NCI-H2029 treated with DMSO at 0.1 percent for 48 hours (cell line): ENCODE measurements around the gene ZNF106.

Source experiments
- DNase-seq: peaks from one replicate; lab custom pipeline; 2025; lab: John Stamatoyannopoulos, UW

Gene ZNF106

DNA sequence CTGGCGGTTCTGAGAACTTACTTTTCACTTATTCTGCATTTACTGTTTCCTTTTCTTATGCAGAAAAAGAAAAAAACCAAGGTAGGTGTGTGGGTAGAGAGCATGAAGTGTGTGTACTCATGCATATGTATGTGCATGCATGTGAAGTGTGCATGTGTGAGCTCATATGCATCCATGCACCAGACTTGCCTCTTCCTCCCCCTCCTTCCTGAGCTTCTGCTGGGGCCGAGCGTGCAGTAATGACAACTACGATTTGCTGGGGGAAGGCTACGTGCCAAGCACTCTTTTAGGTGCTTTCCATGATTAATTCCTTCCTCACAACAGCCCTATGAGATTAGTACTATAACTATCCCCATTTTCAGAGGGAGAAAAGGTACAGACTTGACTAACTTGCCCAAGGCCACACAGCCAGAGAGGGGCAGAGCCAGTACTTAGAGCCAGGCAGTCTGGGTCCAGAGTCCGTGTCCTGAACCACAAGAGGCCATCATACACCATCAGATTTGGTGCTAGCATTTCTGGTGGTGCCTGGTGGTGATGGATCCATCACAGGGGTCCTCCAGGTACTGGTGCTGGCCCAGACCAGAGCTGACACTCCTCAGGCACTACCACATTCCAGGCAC lies 85.0 kb downstream of the ZNF106 start:
- DNase-seq, result no peak

DNA sequence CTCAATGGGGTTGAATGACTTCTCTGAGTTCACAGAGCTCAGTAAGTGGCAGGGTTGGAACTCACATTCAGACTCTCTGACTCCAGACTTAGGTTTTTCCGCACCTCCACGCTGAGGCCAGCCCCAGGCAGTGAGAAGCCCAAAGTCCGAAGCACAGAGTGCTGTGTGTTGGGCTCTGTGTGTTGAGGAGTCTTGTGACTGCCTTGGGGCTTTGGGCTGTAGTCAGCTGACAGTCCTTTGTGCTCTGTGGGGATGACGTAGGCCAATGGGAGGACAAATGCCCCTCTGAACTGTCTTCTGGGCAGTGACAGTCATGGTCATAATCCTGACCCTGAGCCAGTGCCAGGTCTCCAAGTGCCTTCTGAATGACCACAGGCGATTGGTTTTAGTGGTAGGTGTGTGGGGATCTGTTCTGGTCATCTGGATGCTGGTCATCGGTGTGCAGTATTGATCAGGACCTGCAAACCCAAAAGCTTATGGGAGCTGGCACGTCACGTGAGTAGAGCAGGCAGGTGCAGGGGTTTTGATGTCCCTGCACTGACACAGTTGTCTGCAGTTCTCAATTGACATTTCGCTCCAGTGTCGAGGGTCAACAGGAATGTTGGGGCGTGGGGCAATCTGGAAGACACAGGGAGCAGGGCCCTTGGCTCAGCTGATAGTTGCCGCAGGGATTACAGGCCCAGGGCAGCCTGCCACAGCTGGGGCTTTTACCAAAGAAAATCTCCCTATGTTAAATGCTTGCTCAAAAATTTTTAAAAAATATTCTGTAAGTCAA lies 86.3 kb downstream of the ZNF106 start:
- no peak for DNase-seq

DNA sequence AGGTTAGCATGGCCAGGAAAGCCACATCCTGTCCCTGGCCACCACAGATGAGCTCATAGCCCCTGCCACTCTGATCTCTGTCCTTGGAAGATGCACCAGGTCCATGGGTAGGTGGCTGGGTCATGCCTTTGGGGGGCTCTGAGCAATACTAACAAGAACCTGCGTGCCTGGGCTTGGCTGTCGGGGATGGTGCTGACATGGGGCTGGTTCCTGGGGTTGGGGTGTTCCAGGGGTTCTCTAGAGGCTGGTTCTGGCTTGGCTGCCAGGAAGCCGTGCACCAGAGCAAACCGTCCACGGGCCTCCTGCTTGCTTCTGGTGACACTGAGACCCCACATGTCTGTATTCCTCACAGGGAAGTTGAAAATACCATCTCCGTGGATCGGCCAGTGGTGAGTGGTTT lies 87.6 kb downstream of the ZNF106 start:
- DNase-seq, result no peak

DNA sequence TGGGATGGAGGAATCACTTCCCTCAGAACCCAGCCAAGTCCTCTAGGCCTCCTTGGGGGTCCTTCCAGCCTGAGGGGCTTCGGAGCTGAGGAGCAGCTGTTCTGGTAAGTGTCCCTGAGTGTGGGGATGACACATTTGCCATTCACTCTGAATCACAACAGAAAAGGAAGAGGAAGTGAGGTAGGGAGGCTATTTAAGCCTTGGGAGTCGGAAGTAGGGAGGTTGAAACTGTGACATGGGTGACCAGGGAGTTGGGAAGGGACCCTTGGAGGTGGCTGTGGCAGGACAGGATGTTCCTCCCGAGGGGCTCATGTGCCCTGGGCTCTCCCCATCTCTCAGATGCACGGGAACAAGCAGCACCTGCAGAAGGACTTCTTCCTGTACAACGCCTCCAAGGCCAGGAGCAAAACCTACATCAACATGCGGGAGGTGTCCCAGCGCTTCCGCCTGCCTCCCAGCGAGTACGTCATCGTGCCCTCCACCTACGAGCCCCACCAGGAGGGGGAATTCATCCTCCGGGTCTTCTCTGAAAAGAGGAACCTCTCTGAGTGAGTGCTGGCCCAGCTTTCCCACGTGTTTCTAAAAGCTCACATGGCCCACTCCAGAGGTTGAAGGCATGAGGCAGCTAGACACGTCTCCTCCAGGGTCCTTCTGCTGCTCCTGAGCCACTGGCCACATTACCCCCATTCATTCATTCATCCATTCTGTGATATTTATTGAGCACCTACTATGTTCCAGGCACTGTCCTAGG lies 88.3 kb downstream of the ZNF106 start:
- no peak for DNase-seq

DNA sequence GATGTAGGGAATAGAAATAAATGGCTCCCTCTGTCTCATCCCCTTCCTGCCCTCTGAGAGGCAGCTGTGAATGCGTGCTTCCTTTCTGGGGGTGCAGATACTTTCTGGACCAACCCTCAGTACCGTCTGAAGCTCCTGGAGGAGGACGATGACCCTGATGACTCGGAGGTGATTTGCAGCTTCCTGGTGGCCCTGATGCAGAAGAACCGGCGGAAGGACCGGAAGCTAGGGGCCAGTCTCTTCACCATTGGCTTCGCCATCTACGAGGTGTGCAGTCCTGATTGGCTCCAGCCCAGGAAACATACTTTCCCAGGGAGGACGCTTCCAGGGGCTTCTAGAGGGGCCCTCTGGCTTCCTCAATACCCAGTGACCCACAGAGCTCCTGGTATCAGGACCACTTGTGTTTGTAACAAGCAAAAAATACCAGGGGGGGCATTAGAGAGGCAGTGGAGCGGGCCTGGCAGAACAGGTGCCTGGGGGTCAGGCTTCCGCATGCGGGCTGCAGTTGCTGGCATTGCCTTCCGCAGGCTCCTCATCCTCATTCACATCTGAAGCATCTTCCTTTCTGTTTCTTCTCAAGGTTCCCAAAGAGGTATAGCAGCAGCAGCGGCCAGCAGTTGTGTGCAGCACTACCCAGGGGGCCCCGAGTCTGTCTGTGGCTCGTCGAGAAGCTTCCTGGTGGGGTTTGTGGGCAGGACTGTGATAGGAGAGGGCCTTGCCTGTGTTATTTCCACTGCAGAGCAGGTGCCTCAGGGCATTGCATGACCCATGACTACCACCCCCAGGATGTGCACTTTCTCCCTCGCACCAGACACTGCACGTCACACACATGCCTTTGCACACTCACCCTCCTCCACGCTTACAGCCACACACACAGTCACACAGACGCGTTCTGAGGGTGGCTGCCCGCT lies 89.1 kb downstream of the ZNF106 start:
- no peak for DNase-seq

DNA sequence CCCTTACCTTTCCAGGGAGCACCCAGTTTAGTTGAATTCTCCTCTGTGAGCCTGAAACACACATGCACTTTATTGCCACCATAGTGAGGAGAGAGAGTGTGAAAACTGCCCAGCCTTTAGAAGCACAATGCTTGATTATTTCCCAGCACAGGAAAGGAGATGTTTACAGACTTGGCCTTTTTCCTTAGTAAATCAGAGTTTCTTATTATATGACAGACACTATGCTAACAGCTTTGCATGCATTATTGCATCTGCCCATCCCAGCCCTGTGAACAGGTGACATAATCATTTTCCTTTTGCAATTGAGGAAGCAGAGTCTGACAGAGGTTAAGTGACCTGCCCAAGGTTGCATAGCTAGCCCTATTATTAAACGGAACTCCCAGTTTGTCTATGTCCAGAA lies 95.1 kb downstream of the ZNF106 start:
- no peak for DNase-seq

DNA sequence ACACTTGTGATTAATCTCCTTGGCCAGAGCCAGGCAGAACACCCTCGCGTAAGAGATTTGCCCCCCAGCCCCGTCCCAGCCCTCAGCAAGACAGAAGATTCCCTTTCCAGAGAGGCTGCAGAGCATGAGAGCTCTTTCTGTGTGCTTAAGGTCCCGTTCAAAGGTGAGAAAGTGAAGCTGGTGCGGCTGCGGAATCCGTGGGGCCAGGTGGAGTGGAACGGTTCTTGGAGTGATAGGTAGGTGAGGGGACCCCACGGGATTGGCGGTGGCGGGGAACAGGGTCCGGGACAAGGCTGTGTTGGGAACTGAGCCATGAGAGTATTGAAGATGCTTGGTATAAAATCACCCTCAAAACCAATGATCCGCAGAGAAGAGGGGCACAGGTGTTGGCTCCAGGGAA lies 96.8 kb downstream of the ZNF106 start:
- DNase-seq, result no peak

DNA sequence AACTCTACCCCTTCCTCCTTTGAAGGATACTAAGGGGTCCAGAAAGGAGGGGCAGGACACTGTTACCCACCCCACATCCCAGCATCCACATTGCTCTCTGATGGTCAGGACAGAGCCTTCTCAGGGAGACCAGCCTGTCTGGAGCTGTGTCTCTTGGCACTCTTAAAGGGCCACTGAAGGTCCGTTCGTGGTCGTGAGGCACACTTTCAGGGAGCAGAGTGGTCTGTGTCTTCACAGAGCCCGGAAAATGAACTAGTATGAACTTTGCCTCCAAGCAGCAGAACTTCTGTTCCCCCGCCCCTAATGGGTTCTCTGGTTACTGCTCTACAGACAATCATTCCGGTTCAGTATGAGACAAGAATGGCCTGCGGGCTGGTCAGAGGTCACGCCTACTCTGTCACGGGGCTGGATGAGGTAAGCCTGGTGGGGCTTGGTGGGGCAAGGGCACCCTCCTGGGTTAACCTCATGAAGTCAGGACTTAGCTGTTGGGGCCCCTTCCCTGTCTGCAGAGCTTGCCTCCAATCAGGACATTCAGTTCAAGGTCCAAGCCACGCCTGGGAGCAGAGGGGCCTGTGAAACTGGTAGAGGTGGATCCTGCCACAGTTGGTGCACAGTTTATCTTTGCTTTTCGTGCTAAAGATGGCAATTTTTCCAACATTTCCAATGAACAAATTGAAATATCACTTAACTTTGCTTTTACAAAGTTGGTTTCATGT lies 98.5 kb downstream of the ZNF106 start:
- DNase-seq, result no peak

DNA sequence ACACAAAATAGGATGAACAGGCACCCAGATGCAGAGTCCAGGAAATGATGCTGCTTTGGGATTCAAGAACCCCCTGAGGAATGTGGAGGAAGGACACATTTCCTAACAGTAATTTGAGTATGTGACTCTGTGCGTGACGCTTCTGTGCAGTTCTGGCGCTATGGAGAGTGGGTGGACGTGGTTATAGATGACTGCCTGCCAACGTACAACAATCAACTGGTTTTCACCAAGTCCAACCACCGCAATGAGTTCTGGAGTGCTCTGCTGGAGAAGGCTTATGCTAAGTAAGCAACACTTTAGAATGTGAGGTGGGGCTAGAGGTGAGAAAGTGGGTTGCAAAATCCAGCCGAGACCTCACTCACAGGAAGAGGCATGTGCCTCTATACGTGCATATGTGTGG lies 103.3 kb downstream of the ZNF106 start:
- no peak for DNase-seq

DNA sequence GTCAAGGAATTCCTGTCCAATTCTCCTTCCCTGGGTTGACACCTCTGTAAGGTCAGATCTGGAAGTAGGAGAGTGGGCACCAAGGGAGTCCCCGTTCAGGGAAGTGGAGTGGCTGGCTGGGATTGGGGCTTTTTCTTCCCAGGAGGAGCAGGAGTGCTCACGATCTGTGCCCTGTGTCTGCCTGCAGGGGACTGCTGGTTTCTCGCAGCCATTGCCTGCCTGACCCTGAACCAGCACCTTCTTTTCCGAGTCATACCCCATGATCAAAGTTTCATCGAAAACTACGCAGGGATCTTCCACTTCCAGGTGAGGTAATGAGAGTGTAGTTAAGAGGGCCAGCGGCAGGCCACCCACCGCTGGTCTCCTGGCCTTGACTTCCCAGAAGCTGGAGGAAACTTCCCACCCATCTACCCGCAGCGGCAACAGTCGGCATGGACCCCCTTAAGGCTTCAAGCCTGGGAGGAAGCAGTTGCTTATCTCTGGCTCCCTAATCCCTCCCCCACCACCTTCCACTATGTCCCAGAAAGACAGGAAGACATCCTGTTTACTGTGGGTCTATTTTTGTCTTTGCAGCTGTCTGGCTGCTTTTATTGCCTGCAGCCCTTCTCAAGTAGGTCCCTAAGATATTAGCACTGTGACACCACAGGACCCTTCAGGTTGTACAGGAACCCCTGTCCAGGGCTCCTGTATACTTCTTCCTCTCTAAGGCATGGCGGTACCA lies 104.8 kb downstream of the ZNF106 start:
- DNase-seq, result no peak

DNA sequence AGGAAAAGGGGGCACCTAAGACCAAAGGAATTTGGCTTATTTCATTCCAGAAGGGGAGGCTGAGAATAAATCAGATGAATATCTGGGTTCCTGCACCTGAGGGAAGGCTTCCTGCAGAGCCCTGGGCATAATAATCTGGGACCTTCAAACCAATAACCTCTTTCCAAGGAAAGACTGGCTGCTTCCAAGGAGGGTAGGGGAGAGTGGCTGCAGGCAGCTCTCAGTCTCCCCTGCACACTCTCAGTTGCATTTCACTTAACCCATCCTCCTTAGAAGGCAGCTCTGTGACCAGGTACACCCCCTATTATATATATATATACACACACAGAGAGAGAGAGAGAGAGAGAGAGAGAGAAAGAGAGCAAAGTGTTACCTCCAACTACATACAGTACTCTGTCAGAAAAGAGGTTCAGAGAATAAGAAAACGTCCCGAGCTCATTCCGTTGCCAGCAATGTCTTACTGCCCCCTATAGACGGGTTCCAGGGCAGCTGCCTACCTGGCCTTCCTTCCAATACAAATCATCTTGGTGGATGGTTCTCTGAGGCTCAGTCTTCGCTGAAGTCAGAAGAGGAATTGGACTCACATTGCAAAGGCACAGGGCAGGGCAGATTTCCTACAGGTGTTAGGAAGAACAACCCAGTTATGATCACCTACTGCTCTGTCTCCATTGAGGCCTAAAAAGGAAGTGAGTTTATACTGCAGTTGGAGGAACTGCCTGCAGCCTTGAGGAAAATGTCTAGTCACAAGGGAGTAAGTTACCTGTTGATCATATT lies 105.5 kb downstream of the ZNF106 start:
- no peak for DNase-seq

DNA sequence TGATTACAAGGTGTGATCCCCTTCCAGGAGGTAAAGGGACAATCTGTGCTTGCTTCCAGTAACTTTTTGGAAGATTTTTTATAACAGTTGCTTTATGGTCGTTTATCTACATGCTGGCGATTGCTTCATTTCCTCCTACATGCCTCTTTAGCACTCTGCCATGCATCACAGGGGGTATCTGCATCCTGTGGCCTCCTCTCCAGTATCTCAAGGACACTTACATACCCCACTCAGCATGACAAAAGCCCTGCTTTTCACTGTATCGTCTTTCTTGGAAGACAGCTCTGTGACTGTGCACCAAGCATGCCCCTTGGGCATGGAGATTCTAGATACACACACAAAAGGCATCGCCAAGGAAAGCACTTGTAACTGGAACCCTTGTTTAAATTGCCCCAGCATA lies 106.3 kb downstream of the ZNF106 start:
- DNase-seq, result no peak

DNA sequence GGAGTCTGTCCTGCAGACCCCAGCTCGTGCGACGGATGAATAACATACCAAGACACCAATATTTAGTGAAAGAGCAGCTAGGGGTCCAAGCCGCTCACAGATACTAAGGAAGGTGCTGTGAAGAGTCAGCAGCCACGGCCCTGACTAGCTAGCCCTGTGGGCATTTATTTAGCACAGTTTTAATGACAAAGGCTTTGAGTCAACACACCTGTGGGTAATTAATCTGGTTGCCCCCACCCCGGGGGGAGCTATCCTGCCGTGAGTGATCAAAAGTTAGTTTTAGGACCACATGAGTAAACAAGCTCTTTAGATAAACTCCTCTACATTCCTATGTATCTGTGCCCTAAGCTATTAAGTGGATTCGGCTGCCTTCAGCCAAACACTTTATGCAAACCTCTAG lies 112.9 kb downstream of the ZNF106 start:
- no peak for DNase-seq

DNA sequence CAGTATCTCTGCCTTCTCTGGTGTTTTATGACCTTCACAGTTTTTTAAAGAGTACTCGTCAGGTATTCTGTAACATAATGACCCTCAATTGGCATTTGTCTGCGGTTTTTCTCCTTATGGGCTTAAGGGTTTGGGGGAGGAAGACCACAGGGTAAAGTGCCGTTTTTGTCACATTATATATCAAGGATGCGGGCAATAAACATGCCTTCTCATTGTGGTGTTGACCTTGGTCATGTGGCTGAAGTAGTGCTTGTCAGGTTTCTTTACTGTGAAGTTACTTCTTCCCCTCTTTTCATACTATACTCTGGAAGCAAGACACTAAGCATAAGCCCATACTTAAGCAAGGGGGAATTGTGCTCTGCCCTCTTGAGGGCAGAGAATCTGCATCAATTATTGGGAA lies 115.0 kb downstream of the ZNF106 start:
- DNase-seq, result no peak

DNA sequence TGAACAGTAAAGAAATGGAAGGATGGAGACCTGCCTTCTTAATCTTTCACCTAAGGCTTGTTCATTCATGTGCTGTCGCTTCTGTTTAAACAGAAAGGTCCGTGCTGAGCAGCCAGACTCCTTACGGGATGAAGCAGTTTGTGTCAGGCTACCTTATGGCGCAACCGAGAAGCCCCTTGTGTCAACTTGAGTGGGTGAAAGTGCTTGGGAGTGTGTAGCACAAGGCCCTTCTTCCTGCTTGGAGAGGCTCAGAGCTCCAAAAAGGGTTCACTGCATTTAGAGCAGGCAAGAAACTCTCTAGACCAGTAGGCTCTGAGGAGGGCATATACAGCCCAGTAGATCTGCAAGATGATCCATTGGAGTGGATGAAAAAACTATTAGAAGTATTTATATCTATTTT lies 115.7 kb downstream of the ZNF106 start:
- no peak for DNase-seq

DNA sequence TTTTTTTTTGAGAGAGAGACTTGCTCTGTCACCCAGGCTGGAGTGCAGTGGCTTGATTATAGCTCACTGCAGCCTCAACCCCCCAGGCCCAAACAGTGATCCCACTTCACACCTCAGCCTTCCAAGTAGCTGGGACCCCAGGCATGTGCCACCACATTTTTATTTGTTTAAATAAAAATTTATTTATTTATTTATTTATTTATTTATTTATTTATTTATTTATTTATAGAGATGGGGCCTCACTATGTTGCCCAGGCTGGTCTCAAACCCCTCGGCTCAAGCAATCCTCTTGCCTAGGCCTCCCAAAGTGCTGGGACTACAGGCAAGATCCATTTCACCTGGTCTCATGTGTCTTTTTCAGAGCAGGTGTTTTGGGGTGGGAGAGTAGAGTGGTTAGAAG lies 116.1 kb downstream of the ZNF106 start:
- DNase-seq, result no peak

DNA sequence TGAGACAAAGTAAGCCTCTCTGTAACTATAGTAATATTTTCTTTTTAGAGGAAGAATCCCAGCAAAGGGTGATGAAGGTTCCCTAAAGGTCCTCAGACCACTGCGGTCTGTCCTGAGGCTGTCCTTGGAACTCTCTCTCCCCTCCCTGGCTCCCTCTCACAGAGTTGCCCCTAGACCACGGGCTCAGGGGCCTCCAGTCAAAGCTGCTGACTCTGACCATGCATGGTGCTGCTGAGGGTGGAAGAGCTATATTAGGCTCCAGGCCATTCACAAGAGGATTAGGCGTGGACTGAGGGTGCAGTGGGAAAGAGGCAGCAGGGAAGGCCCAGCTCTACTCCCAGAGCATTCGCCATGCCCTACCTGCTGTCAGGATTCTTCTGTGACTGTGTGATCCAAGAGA lies 117.0 kb downstream of the ZNF106 start:
- no peak for DNase-seq

DNA sequence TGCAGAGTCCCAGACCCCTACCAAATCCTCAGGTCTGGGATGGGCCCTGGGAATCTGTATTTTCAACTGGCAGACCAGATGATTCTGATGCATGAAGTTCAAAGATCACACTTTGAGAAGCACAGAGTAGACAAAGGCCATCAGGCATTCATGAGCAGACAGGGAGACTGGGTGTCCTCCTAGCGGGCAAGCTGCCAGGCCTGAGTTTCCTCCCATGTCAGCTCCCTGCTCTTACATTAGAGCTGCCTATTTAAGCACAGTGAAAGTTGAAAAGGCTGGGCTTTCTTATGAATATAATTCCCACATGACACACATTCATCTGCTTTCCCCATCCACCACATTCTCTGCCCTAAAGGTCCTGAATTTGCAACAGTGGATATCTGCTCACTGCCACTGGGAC lies 117.7 kb downstream of the ZNF106 start:
- no peak for DNase-seq

DNA sequence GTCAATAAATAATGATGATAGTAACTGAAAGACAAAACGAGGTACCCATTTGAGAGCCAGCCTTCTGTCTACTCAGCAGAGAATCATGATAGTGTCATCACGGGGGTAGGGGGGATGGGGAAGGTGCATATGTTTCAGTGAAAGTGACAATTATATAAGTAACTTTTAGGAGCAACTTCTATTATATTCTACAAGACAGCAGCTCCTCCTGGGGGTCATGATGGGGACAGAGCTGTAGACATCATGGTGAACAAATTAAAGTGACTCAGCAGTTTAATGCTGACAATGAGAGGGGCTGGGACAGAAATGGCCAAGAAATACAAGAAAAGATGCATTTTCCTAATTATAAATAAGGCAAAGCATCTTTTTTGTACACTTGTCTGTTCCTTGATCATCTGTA lies 119.8 kb downstream of the ZNF106 start:
- DNase-seq, result no peak

DNA sequence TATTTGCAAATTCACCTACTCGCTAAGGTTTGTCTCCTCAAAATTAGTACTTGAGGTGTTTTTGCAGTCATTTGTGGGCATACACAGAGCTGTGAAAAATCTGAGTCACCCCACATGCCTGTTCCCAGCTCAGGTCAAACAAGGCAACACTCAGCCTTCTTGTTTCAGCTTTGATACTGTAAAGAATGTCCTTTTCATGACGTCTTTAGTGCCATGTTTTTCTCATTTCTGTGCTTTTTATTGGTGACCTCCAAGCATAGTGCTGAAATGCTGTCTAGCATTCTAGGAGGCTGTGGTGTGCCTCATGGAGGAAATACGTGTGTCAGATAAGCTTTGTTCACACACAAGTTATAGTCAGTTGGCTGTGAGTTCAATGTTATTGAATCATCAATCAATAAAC lies 122.8 kb downstream of the ZNF106 start:
- DNase-seq, result no peak
